ENCODE data around the gene KCNMB1. TPM values are rescaled to one million over a fixed set of nuclear protein-coding genes. Genes with fewer than 3 reads are reported as not detected.

The KCNMB1 gene
- total RNA-seq, 6 experiments from 2014 or later, result 0.10 to 0.27 (median 0.25) TPM; not detected in 1

DNA sequence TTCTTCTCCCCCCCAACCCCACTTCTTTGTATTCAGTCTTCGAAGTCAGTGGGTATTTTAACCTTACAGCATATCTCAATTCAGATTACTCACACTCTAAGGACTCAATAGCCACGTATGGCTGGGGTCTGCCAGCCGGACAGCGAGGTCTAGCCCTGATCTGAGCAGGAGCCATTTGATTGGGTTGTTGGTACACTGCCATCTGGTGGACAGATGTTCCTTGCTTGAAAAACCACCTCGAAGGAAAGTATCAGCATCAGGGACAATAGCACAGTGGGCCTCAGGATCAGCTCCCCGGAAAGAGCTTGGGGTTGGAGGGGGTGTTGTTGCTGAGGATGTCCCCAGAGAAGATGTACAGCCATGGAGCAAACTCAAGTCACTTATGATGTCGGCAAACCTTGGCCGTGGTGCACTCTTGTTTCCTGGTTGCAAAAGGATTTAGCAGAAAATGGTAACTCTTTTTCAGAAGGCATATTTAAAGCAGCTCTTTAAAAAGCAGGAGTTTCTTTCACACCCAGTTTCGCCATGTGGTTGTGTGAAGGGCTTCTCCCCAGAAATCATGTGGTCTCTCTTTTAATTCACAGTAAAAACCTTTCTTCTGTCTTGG, 31.7 kb upstream of the KCNMB1 start:
- no peak overlapping the region for H3K27ac ChIP-seq
- no peaks in the 10 kb centered on the region for H3K4me1 ChIP-seq
- H3K36me3 ChIP-seq, result no peaks in the 10 kb centered on the region
- TF ChIP-seq POLR2A (IDR thresholded peaks at IDR 0.05), result no peak
- TF ChIP-seq, protein P1, sequence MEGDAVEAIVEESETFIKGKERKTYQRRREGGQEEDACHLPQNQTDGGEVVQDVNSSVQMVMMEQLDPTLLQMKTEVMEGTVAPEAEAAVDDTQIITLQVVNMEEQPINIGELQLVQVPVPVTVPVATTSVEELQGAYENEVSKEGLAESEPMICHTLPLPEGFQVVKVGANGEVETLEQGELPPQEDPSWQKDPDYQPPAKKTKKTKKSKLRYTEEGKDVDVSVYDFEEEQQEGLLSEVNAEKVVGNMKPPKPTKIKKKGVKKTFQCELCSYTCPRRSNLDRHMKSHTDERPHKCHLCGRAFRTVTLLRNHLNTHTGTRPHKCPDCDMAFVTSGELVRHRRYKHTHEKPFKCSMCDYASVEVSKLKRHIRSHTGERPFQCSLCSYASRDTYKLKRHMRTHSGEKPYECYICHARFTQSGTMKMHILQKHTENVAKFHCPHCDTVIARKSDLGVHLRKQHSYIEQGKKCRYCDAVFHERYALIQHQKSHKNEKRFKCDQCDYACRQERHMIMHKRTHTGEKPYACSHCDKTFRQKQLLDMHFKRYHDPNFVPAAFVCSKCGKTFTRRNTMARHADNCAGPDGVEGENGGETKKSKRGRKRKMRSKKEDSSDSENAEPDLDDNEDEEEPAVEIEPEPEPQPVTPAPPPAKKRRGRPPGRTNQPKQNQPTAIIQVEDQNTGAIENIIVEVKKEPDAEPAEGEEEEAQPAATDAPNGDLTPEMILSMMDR (IDR thresholded peaks at IDR 0.05), result peak; percentile 62 to 82 (median 78)
- DNase-seq (peak in 1 of 3 donors; percentile 65), ATAC-seq (peak; percentile 79 to 84 (median 82))
- intact Hi-C loops (cut with DNase I), result loop anchor here in 1 of 2 donors (10.0 kb wide), 1 partner anchor 316 kb away; the partner anchor contains the start of gene FOXI1
- no peaks in the 10 kb centered on the region for H3K27me3 ChIP-seq
- WGBS (ENCODE audit: insufficient coverage, low coverage, low lambda C conversion rate, missing lambda C conversion rate), result 14% methylated on average over 8 of the region's 9 CpGs
- no peaks in the 10 kb centered on the region for H3K9me3 ChIP-seq
- no peak overlapping the region for H3K4me3 ChIP-seq

DNA sequence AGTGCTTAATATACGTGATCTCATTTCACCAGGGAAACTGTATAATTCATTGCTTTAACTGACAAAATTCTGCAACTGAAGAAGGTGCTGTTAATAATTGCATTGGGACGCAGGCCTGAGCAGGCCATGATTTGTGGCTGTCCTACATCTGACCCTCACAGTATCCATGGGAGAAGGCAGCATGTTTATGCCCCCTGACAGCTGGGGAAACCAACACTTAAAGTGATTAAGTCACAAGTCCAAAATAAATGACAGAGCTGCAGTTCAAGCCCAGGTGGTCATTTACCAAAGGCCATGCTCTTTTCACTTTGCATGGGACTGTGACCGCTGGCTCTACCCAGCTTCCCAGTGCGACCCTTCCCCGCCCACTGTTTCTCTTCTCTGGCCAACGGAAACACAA, 30.5 kb upstream of the KCNMB1 start:
- no peaks in the 10 kb centered on the region for H3K36me3 ChIP-seq
- intact Hi-C loops (cut with DNase I), result loop anchor here (2.0 to 10.0 kb wide), 3 partner anchors 151 to 315 kb away; partner anchors contain the start of gene FOXI1 (in 1 of the 2)
- no peak overlapping the region for H3K27ac ChIP-seq
- no peaks in the 10 kb centered on the region for H3K27me3 ChIP-seq
- DNase-seq (no peak), ATAC-seq (no peak)
- TF ChIP-seq, protein P1 (IDR thresholded peaks at IDR 0.05), result no peak
- no peak for TF ChIP-seq POLR2A (IDR thresholded peaks at IDR 0.05)
- 46% methylated on average over 6 of the region's 6 CpGs for WGBS (ENCODE audit: insufficient coverage, low coverage, low lambda C conversion rate, missing lambda C conversion rate)
- H3K4me3 ChIP-seq, result no peak overlapping the region
- H3K9me3 ChIP-seq, result no peaks in the 10 kb centered on the region
- H3K4me1 ChIP-seq, result no peaks in the 10 kb centered on the region

DNA sequence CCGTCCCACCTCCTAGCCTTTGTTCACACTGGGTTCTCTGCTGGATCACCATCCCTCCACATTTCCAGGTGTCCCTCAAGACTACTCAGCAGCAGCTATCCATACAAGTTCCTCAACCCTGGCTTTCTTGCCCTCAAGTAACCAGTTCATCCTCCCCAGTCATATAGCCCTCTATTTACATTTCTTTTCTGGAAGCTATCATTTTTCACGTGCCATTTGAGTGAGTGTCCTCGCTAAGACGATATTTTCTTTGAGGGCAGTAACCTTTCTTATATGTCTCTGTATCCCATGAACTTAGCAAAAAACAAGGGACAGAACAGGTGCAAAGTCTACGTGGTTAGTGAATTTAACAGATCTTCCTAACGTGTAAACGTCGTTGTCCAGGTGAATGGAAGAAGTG, 29.6 kb upstream of the KCNMB1 start:
- no peak for TF ChIP-seq POLR2A (IDR thresholded peaks at IDR 0.05)
- TF ChIP-seq, protein P1 (IDR thresholded peaks at IDR 0.05), result no peak
- DNase-seq, result no peak
- Histone ChIP-seq H3K9me3 (no peaks in the 10 kb centered on the region), H3K4me3 (no peak overlapping the region), H3K27me3 (no peaks in the 10 kb centered on the region), H3K27ac (no peak overlapping the region), H3K4me1 (no peaks in the 10 kb centered on the region), H3K36me3 (no peaks in the 10 kb centered on the region)
- ATAC-seq, result no peak
- intact Hi-C loops (cut with DNase I), result loop anchor here (2.0 to 10.0 kb wide), 2 partner anchors 150 to 194 kb away; no protein-coding TSS in a partner anchor
- WGBS (ENCODE audit: insufficient coverage, low coverage, low lambda C conversion rate, missing lambda C conversion rate), result 57% methylated on average over 8 of the region's 8 CpGs

DNA sequence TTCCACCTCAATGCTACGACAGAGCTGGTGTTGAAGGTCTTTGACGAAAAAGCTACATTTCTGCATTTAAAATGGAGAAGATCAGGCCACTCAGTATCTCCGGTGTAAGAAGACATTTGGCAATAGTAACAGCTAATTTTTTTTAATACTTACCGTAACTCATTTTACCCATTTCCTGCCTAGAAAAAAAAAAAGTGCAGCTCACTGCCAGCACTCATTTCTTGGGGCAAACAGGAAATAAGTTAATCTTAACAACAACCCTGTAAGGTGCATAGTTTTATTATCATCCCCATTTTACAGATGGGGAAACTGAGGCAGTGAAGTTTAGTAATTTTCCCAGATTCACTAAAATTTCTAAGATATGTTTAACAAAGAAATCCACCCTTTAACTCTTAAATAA, 27.4 kb upstream of the KCNMB1 start:
- ATAC-seq, result no peak
- Histone ChIP-seq H3K4me3 (no peak overlapping the region), H3K36me3 (no peaks in the 10 kb centered on the region), H3K9me3 (no peaks in the 10 kb centered on the region), H3K4me1 (no peaks in the 10 kb centered on the region), H3K27me3 (no peaks in the 10 kb centered on the region), H3K27ac (no peak overlapping the region)
- DNase-seq, result no peak
- TF ChIP-seq, protein P1 (IDR thresholded peaks at IDR 0.05), result no peak
- TF ChIP-seq POLR2A (IDR thresholded peaks at IDR 0.05), result no peak
- WGBS (ENCODE audit: insufficient coverage, low coverage, low lambda C conversion rate, missing lambda C conversion rate), result 44% methylated on average over 4 of the region's 4 CpGs
- intact Hi-C loops (cut with DNase I), result loop anchor here in 1 of 2 donors (10.0 kb wide), 1 partner anchor 192 kb away; no protein-coding TSS in a partner anchor
